Measurements from ENCODE around the gene DLGAP1. TPM values are rescaled to one million over a fixed set of nuclear protein-coding genes. Genes with fewer than 3 reads are reported as not detected.
"Not testable (repeated sequence)": the region's sequence is repeated elsewhere in the genome, so short reads cannot be mapped to it uniquely, and the experiment has no call there.

DLGAP1 gene
- total RNA-seq, 1 donor from 2014 or later, result not detected

- DNase-seq (ENCODE audit: missing footprints), result no peak
- intact Hi-C loops (cut with DNase I), result no loop called here
- peak; percentile 53 for ATAC-seq
Observed at GRCh38 chr18:3660739-3661515, 794.2 kb downstream of the DLGAP1 start.

GRCh38 chr18:3658529-3658928, 796.6 kb downstream of the DLGAP1 start:
- DNase-seq (ENCODE audit: missing footprints) (no peak), ATAC-seq (no peak)
- intact Hi-C loops (cut with DNase I), result no loop called here

- no peak for ATAC-seq
- DNase-seq (ENCODE audit: missing footprints), result no peak
- intact Hi-C loops (cut with DNase I), result no loop called here
Observed at GRCh38 chr18:3655254-3656050, 799.7 kb downstream of the DLGAP1 start.

- no peak for ATAC-seq
- intact Hi-C loops (cut with DNase I), result no loop called here
- DNase-seq (ENCODE audit: missing footprints), result no peak
Observed at GRCh38 chr18:3654442-3655253, 800.5 kb downstream of the DLGAP1 start.

- DNase-seq (ENCODE audit: missing footprints), result no peak
- ATAC-seq, result no peak
- intact Hi-C loops (cut with DNase I), result no loop called here
Observed at GRCh38 chr18:3653851-3654441, 801.2 kb downstream of the DLGAP1 start.

GRCh38 chr18:3653263-3653850, 801.8 kb downstream of the DLGAP1 start:
- intact Hi-C loops (cut with DNase I), result no loop called here
- DNase-seq (ENCODE audit: missing footprints) (no peak), ATAC-seq (no peak)

GRCh38 chr18:3652380-3653262, 802.5 kb downstream of the DLGAP1 start:
- DNase-seq (ENCODE audit: missing footprints) (no peak), ATAC-seq (peak; percentile 63)
- intact Hi-C loops (cut with DNase I), result no loop called here

GRCh38 chr18:3651266-3651665, 803.8 kb downstream of the DLGAP1 start:
- intact Hi-C loops (cut with DNase I), result no loop called here
- ATAC-seq, result no peak
- DNase-seq (ENCODE audit: missing footprints), result no peak

GRCh38 chr18:3650521-3651042, 804.5 kb downstream of the DLGAP1 start:
- DNase-seq (ENCODE audit: missing footprints); intact Hi-C loops (cut with DNase I); ATAC-seq: not testable (repeated sequence)

GRCh38 chr18:3649633-3650426, 805.3 kb downstream of the DLGAP1 start:
- ATAC-seq, result peak; percentile 44
- intact Hi-C loops (cut with DNase I), result no loop called here
- no peak for DNase-seq (ENCODE audit: missing footprints)

- DNase-seq (ENCODE audit: missing footprints) (no peak), ATAC-seq (no peak)
- intact Hi-C loops (cut with DNase I), result no loop called here
Observed at GRCh38 chr18:3649135-3649632, 805.9 kb downstream of the DLGAP1 start.

- DNase-seq (ENCODE audit: missing footprints) (no peak), ATAC-seq (no peak)
- intact Hi-C loops (cut with DNase I), result no loop called here
Observed at GRCh38 chr18:3648641-3649040, 806.5 kb downstream of the DLGAP1 start.

GRCh38 chr18:3648200-3648599, 806.9 kb downstream of the DLGAP1 start:
- intact Hi-C loops (cut with DNase I), result no loop called here
- ATAC-seq (no peak), DNase-seq (ENCODE audit: missing footprints) (no peak)

GRCh38 chr18:3647636-3648035, 807.5 kb downstream of the DLGAP1 start:
- DNase-seq (ENCODE audit: missing footprints) (no peak), ATAC-seq (no peak)
- intact Hi-C loops (cut with DNase I), result no loop called here

GRCh38 chr18:3645384-3646156, 809.5 kb downstream of the DLGAP1 start:
- intact Hi-C loops (cut with DNase I), result no loop called here
- no peak for ATAC-seq

More at GRCh38 chr18:3645384-3646156, 809.5 kb downstream of the DLGAP1 start:
- no peak for DNase-seq (ENCODE audit: missing footprints)
